Posterior vena cava (tissue), 2 donors: ENCODE measurements around the gene TP53BP2. TPM values are rescaled to one million over a fixed set of nuclear protein-coding genes. Genes with fewer than 3 reads are reported as not detected.

Source experiments
- DNase-seq: peaks from one replicate; pipeline ENCODE4 v3.0.0-alpha.2; 2020; ENCODE audit warnings: low spot score
- intact Hi-C, 2 donors: fragments of 100-400 bp; cut with DNase I; formaldehyde crosslinking; loops; one replicate each; pipeline versions ENCODE4 v1.14.1 to v1.14.2; 2022 to 2023
- total RNA-seq, 2 donors: library from RNA; stranded (reverse); fragmentation: NEBNext Ultra II Directional; extraction: Animal tissue kit (Norgen Biotek cat#: 25700); gene quantifications; one replicate each; pipeline ENCODE4 v1.2.1, GENCODE V29; 2021
- donor health status: DM: yes; HTN: yes; CAD: no.
- donor health status: DM: yes; HTN: yes; CAD: no.

TP53BP2 gene
- total RNA-seq, 2 donors from 2014 or later: 39.6 to 54.4 TPM

GRCh38 chr1:223732993-223733798 is 112.6 kb downstream of the TP53BP2 start:
- peak; percentile 65 for DNase-seq
- intact Hi-C loops: no loop called here

DNA sequence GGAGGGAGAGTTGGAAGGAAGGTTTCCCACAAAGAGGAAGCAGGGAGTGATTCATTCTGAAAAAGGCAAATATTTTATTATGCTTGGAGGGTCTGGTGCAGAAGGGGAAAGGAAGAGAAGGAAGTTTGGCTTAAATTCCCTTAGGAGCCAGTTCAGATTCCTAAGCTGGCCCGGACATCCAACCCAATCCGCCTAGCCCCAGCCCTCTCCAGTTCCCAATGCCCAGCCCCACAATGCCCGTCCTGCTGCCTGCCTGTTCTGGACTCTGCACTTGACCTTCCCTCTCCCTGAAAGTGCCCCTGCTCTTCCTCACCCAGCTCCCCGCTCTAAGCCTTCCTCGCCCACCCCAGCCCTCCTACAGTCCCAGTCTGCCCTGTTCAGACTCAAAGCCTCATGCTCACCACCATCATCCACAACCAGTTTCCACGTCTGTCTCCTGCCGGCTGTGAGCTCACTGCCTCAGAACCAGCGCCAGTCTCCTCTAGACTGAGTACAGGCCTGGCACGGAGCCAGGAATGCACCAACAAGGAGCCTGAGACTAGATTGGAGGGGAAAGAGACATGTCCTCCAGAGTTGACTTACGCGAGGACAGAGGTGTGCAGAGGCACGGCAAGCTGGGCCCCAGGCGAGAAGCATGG is 114.5 kb downstream of the TP53BP2 start:
- intact Hi-C loops: no loop called here
- DNase-seq: peak; percentile 89

GRCh38 chr1:223730479-223731132 is 115.1 kb downstream of the TP53BP2 start:
- DNase-seq: no peak
- intact Hi-C loops: no loop called here

DNA sequence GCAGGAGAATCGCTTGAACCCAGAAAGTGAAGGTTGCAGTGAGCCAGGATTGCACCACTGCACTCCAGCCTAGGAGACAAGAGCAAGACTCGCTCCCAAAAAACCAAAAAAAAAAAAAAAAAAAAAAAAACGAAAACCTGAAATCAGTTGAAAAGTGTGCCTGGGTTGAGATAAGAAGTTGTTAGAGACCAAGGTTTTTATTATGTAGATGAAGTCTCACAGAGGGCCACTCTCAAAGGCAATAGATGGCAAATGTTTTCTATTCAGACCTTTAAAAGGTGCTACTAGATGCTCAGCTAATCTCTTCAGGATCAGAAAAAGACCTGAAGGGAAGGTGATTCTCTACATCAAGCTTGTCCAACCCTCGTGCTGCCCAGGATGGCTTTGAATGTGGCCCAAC is 115.8 kb downstream of the TP53BP2 start:
- intact Hi-C loops: loop anchor here in 1 of 2 donors (5.0 kb wide), 1 partner anchor 1002 kb away; no protein-coding TSS in a partner anchor
- DNase-seq: no peak

Other genes starting within 250 kb of the TP53BP2 start
- gene CAPN8, start 180.2 kb downstream of the TP53BP2 start, total RNA-seq: not detected
- 100 to 1,000 TPM; 234 to 289 TPM for gene CAPN2, start 133.4 kb downstream of the TP53BP2 start, total RNA-seq